ENCODE data around the gene RHOA. TPM values are rescaled to one million over a fixed set of nuclear protein-coding genes. Genes with fewer than 3 reads are reported as not detected.

The RHOA gene
- total and polyA plus RNA-seq, 10 of the 15 experiments (the other 5 are each of a cell fraction or from before 2014, with no cell fraction given), result 246 to 1,049 (median 515) TPM

GRCh38 chr3:49411535-49411967 is 225 bp downstream of the RHOA start:
- POLR2A ChIA-PET, result interaction anchor here (0.6 to 6.6 kb wide), 14 partner anchors 16 to 355 kb away, joined by 3 to 40 read pairs (median 4); partner anchors contain the start of genes DAG1, GPX1, NICN1 and USP4
- RAD21 ChIA-PET (ENCODE audit: unreplicated experiment), result interaction anchor here (0.5 to 2.1 kb wide), 13 partner anchors 17 to 318 kb away, joined by 3 to 12 read pairs (median 4); partner anchors contain the start of genes KLHDC8B, NICN1, QRICH1 and USP4
- H4K20me1 ChIP-seq (ENCODE audit: control insufficient read depth, insufficient read depth), result peaks cover 11% of the 10 kb centered on the region
- intact Hi-C loops (cut with micrococcal nuclease; ENCODE audit: unreplicated experiment) (loop anchor here (10.0 kb wide), 1 partner anchor 317 kb away; the partner anchor contains the start of gene QRICH1), in situ Hi-C loops (cut with MboI) (no loop called here)
- CTCF ChIA-PET, result interaction anchor here (2.3 to 2.9 kb wide), 2 partner anchors 37 to 72 kb away, joined by 13 to 18 read pairs; partner anchors contain the start of gene USP4
- peak overlapping the region; percentile 93 for H3K4me3 ChIP-seq
- BruUV-seq (replicated peaks), result no TSS peak
- peaks cover 26% of the 10 kb centered on the region for H3K4me1 ChIP-seq (ENCODE audit: control insufficient read depth, insufficient read depth, low read length)
- no peak for DNase-seq (ENCODE audit: low read depth, low spot score)
- H3K79me2 ChIP-seq (ENCODE audit: control insufficient read depth, insufficient read depth, low read length), result peaks cover 76% of the 10 kb centered on the region
- peak overlapping the region; percentile 93 for H3K9ac ChIP-seq (ENCODE audit: control insufficient read depth, insufficient read depth, low read length)
- peak overlapping the region; percentile 79 for H2AFZ ChIP-seq (ENCODE audit: control insufficient read depth, low read depth, low read length)
- peak overlapping the region; percentile 78; the same call in 1 of the 2 replicates for H3K4me2 ChIP-seq (ENCODE audit: control insufficient read depth, insufficient read depth)
- SMC1A ChIA-PET (ENCODE audit: uncharacterized antibody, unreplicated experiment), result interaction anchor here (1.0 to 3.5 kb wide), 6 partner anchors 8 to 72 kb away, joined by 3 to 17 read pairs (median 6); partner anchors contain the start of genes NICN1 and USP4
- no peaks in the 10 kb centered on the region for H3K27me3 ChIP-seq (replicated peaks in 1 of 2; ENCODE audit: control insufficient read depth in 2 of 2, insufficient read depth in 2 of 2, low read length in 1 of 2)
- H3K9me3 ChIP-seq (replicated peaks; ENCODE audit: control insufficient read depth, insufficient read depth, low read length), result no peaks in the 10 kb centered on the region; the same call in 2 of the 3 replicates
- WGBS (ENCODE audit: insufficient coverage, insufficient replicate concordance, low lambda C conversion rate, missing lambda C conversion rate), result 1% methylated on average over 34 of the region's 59 CpGs
- no peak for FAIRE-seq
- peak; percentile 28 for ATAC-seq
- H3K27ac ChIP-seq (ENCODE audit: control insufficient read depth, insufficient read depth), result peak overlapping the region; percentile 96
- 0 out of 4 replicates have a peak, but pooled peaks cover 0 to 6% of the 10 kb centered on the region in 2 experiments for H3K36me3 ChIP-seq (ENCODE audit: control insufficient read depth in 2 of 2, insufficient read depth in 2 of 2, low read length in 1 of 2)
- TF ChIP-seq TAF1 (IDR thresholded peaks at IDR 0.05; ENCODE audit: borderline replicate concordance, low read depth, low read length), result peak; percentile 27; the same call in 1 of the 2 replicates
- no peak for TF ChIP-seq WRNIP1 (IDR thresholded peaks at IDR 0.05; ENCODE audit: borderline replicate concordance, low read depth, low read length)
- no peak for TF ChIP-seq RAD51 (IDR thresholded peaks at IDR 0.05)
- TF ChIP-seq SIN3A (IDR thresholded peaks at IDR 0.05; ENCODE audit: low read depth, low read length), result 0 out of 2 replicates have a peak, but pooled peaks have one; percentile 54
- 0 out of 2 replicates have a peak, but pooled peaks have one; percentile 8 for TF ChIP-seq MAX (IDR thresholded peaks at IDR 0.05; ENCODE audit: low read depth, low read length)
- no peak; the same call in 1 of the 2 replicates for TF ChIP-seq ZNF687 (IDR thresholded peaks at IDR 0.05)
- TF ChIP-seq RUNX3 (IDR thresholded peaks at IDR 0.05; ENCODE audit: low read length), result no peak
- no peak for TF ChIP-seq ATF3 (IDR thresholded peaks at IDR 0.05; ENCODE audit: borderline replicate concordance, extremely low read depth, low read depth, low read length)
- peak; percentile 54; the same call in 1 of the 2 replicates for TF ChIP-seq BACH1 (IDR thresholded peaks at IDR 0.05; ENCODE audit: borderline replicate concordance)
- peak; percentile 95; the same call in 1 of the 2 replicates for TF ChIP-seq LARP7 (IDR thresholded peaks at IDR 0.05)
- no peak for TF ChIP-seq TCF7 (IDR thresholded peaks at IDR 0.05; ENCODE audit: borderline replicate concordance)
- no peak for TF ChIP-seq E2F4 (IDR thresholded peaks at IDR 0.05; ENCODE audit: low read depth, low read length)
- no peak for TF ChIP-seq SMAD5 (IDR thresholded peaks at IDR 0.05; ENCODE audit: low read depth)
